ENCODE data around the gene MAP3K5.
"Not testable (repeated sequence)": the region's sequence is repeated elsewhere in the genome, so short reads cannot be mapped to it uniquely, and the experiment has no call there.

The MAP3K5 gene

DNA sequence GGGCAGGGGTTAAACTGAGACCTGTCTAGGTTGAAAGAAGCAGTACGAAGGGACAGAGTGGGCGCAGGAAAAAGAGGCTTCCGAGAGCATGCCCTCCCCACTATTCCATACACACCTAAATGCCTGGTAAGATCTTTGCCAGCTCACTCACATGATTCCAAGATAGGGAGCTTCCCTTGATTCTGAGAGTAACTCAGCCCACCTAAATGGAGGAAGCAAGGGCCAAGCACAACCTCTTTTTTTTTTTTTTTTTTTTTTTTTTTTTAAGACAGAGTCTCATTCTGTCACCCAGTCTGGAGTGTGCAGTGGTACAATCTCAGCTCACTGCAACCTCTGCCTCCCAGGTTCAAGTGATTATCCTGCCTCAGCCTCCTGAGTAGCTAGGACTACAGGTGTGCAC lies 2.8 kb downstream of the MAP3K5 start:
- H3K4me1 ChIP-seq (ENCODE audit: control insufficient read depth, insufficient read depth, low read length), result peaks cover 36% of the 10 kb centered on the region
- H3K4me3 ChIP-seq (ENCODE audit: low read length); H3K9me3 ChIP-seq (ENCODE audit: control insufficient read depth, low read length); H3K27me3 ChIP-seq (ENCODE audit: control insufficient read depth, insufficient read depth, low read length); H3K36me3 ChIP-seq (ENCODE audit: control insufficient read depth, insufficient read depth, low read length); H3K9ac ChIP-seq (ENCODE audit: low read length): not testable (repeated sequence)

DNA sequence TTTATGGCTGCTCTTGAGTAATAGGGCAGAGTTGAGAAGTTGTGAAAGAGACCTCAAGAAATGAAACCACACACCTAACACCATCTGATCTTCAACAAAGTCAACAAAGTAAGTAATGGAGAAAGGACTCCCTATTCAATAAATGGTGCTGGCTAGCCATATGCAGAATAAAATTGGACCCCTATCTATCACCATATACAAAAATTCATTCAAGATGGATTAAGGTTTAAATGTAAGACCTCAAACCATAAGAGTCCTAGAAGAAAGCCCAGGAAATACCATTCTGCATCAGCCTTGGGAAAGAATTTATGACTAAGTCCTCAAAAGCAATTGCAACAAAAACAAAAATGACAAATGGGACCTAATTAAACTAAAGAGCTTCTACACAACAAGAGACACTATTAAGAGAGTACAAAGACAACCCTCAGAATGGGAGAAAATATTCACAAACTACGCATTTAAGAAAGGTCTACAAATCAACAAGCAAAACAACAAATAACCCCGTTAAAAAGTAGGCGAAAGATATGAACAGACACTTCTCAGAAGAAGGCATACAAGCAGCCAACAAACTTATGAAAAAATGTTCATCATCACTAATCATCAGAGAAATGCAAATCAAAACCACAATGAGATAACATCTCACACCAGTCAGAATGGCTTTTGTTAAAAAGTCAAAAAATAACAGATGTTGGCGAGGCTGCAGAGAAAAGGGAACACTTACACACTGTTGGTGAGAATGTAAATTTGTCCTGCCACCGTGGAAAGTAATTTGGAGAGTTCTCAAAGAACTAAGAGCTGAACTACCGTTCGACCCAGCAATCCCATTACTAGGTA lies 4.0 kb downstream of the MAP3K5 start:
- Histone ChIP-seq H3K36me3 (ENCODE audit: control insufficient read depth, insufficient read depth, low read length) (no peaks in the 10 kb centered on the region), H3K4me1 (ENCODE audit: control insufficient read depth, insufficient read depth, low read length) (peaks cover 42% of the 10 kb centered on the region), H3K9me3 (ENCODE audit: control insufficient read depth, low read length) (no peaks in the 10 kb centered on the region), H3K9ac (ENCODE audit: low read length) (no peak overlapping the region), H3K4me3 (ENCODE audit: low read length) (no peak overlapping the region), H3K27me3 (ENCODE audit: control insufficient read depth, insufficient read depth, low read length) (no peaks in the 10 kb centered on the region)

DNA sequence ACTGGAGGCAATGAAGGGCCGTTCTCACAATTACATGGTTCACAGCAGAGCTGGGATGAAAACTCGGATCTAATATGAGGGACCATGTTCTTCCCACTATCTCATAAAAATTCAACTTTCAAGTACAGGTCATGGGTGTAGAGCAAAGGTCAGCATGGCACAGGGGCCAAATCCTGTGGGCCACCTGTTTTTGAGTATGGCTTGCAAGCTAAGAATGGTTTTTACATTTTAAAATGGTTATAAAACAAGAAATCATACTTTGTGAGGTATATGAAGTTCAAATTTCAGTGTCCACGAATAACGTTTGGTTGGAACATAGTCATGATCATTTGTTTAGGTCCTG lies 4.6 kb downstream of the MAP3K5 start:
- Histone ChIP-seq H3K27me3 (ENCODE audit: control insufficient read depth, insufficient read depth, low read length) (no peaks in the 10 kb centered on the region), H3K9ac (ENCODE audit: low read length) (no peak overlapping the region), H3K9me3 (ENCODE audit: control insufficient read depth, low read length) (no peaks in the 10 kb centered on the region), H3K4me3 (ENCODE audit: low read length) (no peak overlapping the region), H3K36me3 (ENCODE audit: control insufficient read depth, insufficient read depth, low read length) (no peaks in the 10 kb centered on the region), H3K4me1 (ENCODE audit: control insufficient read depth, insufficient read depth, low read length) (peaks cover 46% of the 10 kb centered on the region)

DNA sequence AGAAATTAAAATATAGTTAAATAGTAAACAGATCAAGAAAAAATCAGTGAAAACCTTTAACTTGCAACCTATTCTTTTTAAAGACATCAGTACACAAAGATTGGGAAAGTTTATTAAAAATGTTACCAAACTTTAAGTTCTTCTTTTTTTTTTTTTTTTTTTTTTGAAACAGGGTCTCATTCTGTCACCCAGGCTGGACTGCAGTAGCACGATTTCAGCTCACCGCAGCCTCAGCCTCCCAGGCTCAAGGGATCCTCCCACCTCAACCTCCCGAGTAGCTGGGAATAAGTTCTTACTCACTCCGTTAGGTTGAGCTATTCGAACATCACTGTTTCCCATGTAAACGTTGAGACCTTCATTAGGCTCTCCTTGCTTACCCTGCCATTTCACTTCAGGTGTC lies 5.6 kb downstream of the MAP3K5 start:
- Histone ChIP-seq H3K4me1 (ENCODE audit: control insufficient read depth, insufficient read depth, low read length) (peaks cover 54% of the 10 kb centered on the region), H3K4me3 (ENCODE audit: low read length) (no peak overlapping the region), H3K27me3 (ENCODE audit: control insufficient read depth, insufficient read depth, low read length) (no peaks in the 10 kb centered on the region), H3K9ac (ENCODE audit: low read length) (no peak overlapping the region), H3K9me3 (ENCODE audit: control insufficient read depth, low read length) (no peaks in the 10 kb centered on the region), H3K36me3 (ENCODE audit: control insufficient read depth, insufficient read depth, low read length) (no peaks in the 10 kb centered on the region)

DNA sequence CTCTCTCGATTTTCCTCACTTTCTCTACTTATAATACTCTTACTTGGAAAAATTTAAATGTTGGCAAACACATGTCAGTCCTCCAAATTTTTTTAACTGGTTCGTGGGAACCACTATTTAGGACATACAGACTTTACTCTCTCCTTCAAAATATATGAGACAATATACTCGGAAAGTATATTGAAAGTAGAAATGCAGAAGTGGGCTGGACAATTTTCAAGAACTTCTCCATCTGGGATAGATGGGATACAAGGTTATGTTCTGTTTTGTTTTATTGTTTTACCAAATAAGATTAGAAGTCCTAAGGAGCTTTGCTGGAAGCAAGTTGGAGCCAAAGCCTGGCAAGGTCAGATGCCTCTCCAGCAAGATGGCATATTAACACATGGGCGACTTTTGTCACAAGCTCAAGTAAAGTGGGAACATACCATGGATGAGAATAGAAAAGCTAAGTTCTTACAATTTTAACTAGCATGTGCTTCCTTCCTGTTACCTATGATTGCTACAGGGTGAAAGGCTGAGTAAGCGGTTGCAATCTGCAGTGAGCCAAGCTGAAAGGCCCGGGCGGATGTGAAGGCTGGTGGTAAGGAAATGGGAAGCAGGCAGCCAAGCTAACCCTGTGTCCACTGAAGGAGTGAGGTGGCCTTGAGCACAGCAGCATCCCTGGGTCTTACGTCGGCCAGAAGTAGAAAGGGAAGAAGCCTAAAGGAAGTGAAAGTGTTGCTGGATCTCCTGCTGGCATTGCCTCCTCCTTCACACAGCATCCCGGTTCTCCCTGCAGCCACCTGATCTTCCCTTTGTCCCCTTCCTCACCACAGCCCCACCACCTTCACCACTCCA lies 7.1 kb downstream of the MAP3K5 start:
- Histone ChIP-seq H3K4me1 (ENCODE audit: control insufficient read depth, insufficient read depth, low read length) (peaks cover 54% of the 10 kb centered on the region), H3K9me3 (ENCODE audit: control insufficient read depth, low read length) (no peaks in the 10 kb centered on the region), H3K27me3 (ENCODE audit: control insufficient read depth, insufficient read depth, low read length) (no peaks in the 10 kb centered on the region), H3K4me3 (ENCODE audit: low read length) (no peak overlapping the region), H3K9ac (ENCODE audit: low read length) (no peak overlapping the region), H3K36me3 (ENCODE audit: control insufficient read depth, insufficient read depth, low read length) (no peaks in the 10 kb centered on the region)

DNA sequence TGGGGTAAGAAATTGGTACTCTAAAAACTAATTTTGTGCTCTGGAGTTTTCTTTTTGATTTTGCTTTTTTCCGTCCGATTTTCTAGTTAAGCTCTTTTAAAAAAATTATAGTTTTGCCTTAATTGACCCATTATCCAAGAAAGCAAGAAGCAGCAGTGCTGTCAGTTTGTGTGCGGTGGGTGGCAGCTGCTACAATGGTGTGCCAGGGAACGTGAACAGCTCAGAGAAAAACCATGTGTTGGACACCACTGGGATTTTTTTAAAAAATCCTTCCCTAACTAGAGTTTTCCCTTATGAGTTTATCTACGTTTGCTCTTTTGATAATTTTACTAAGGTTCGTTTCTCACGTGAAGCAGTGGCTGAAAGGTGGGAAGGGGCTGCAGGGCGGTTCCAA lies 8.0 kb downstream of the MAP3K5 start:
- Histone ChIP-seq H3K9ac (ENCODE audit: low read length) (no peak overlapping the region), H3K9me3 (ENCODE audit: control insufficient read depth, low read length) (no peaks in the 10 kb centered on the region), H3K27me3 (ENCODE audit: control insufficient read depth, insufficient read depth, low read length) (no peaks in the 10 kb centered on the region), H3K4me1 (ENCODE audit: control insufficient read depth, insufficient read depth, low read length) (peaks cover 61% of the 10 kb centered on the region), H3K4me3 (ENCODE audit: low read length) (no peak overlapping the region), H3K36me3 (ENCODE audit: control insufficient read depth, insufficient read depth, low read length) (no peaks in the 10 kb centered on the region)

DNA sequence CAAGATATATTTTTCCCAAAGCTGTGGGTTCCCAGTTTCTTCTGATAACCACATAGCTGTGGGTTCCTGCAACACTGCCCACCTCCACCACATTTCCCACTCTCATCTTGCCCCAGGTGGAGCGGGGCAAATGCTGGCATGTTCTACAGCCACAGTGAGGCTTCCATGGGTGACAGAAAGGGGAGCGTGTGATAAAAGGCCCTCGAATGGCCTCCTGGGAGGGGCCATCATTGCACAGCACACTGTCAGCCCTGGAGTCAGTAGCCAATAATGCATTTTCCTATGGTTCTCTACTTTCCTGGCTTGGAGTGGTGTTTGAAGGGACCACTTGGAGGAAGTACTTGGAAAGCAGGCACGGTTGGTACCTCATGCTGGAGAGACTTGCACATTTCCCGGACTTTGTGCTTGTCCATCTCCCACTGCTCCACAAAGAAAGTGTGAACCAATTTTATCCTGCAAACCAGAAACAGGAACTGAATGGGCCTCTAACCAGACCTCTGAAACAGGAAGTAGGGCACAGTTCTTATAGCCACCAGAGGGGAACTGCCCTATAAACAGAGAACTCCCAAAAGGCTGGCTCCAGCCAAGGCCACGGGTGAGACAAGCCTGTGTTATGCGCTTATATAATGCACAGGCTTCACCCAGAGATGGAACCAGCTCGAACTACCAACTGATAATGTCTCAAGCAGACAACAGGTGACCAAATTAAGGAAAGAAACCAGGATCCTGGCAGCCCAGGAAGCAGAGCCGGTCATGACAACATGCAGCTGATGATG lies 8.6 kb downstream of the MAP3K5 start:
- no peak overlapping the region for H3K9ac ChIP-seq (ENCODE audit: low read length)
- H3K27me3 ChIP-seq (ENCODE audit: control insufficient read depth, insufficient read depth, low read length), result no peaks in the 10 kb centered on the region
- peaks cover 60% of the 10 kb centered on the region for H3K4me1 ChIP-seq (ENCODE audit: control insufficient read depth, insufficient read depth, low read length)
- no peaks in the 10 kb centered on the region for H3K9me3 ChIP-seq (ENCODE audit: control insufficient read depth, low read length)
- no peak overlapping the region for H3K4me3 ChIP-seq (ENCODE audit: low read length)
- H3K36me3 ChIP-seq (ENCODE audit: control insufficient read depth, insufficient read depth, low read length), result no peaks in the 10 kb centered on the region

DNA sequence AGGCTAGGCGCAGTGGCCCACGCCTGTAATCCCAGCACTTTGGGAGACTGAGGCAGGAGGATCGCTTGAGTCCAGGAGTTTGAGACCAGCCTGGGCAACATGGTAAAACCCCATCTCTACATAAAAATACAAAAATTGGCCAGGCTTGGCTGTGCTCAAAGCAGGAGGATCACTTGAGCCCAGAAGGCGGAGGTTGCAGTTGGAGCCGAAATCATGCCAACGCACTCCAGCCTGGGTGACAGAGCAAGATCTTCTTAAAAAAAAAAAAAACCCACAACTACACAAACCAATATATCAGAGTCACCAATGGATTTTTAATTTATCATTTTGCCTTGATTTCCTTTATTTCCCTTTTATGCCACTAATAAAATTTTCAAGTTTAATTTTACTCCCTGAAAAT lies 9.3 kb downstream of the MAP3K5 start:
- H3K4me1 ChIP-seq (ENCODE audit: control insufficient read depth, insufficient read depth, low read length), result peaks cover 54% of the 10 kb centered on the region
- no peak overlapping the region for H3K9ac ChIP-seq (ENCODE audit: low read length)
- H3K9me3 ChIP-seq (ENCODE audit: control insufficient read depth, low read length), result no peaks in the 10 kb centered on the region
- H3K4me3 ChIP-seq (ENCODE audit: low read length), result no peak overlapping the region
- no peaks in the 10 kb centered on the region for H3K36me3 ChIP-seq (ENCODE audit: control insufficient read depth, insufficient read depth, low read length)
- H3K27me3 ChIP-seq (ENCODE audit: control insufficient read depth, insufficient read depth, low read length), result no peaks in the 10 kb centered on the region

DNA sequence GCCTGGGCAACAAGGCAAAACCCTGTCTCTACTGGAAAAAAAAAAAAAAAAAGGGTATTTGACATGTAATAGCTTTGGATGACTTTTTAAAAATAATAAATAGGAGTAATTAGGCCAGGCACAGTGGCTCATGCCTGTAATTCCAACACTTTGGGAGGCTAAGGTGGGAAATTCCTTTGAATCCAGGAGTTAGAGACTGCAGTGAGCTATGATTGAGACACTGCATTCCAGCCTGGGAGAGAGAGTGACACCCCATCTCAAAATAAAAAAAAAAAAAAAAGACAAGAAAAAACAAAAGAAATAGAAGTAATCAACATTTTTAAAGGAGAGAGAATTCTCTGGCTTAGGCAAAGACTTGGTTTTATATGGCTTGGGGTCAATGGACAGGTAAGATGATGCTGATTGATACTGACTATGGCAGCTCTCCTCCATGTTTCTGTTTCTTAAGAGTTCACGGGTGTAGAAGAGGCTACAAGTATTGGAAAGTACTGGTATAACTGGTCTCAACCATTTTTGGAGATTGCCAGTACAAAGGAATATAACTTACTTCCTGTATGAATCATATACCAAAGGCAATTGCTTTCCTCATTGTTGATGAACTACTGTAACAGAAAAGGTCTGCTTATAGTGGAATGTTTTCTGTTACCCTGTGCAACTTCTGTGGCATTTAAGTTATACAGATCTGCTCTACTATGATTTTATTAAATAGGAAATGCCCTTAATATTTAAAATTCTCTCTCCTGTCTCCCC lies 10.1 kb downstream of the MAP3K5 start:
- H3K9ac ChIP-seq (ENCODE audit: low read length), result no peak overlapping the region
- H3K4me1 ChIP-seq (ENCODE audit: control insufficient read depth, insufficient read depth, low read length), result peaks cover 48% of the 10 kb centered on the region
- no peaks in the 10 kb centered on the region for H3K36me3 ChIP-seq (ENCODE audit: control insufficient read depth, insufficient read depth, low read length)
- no peaks in the 10 kb centered on the region for H3K27me3 ChIP-seq (ENCODE audit: control insufficient read depth, insufficient read depth, low read length)
- H3K4me3 ChIP-seq (ENCODE audit: low read length), result no peak overlapping the region
- no peaks in the 10 kb centered on the region for H3K9me3 ChIP-seq (ENCODE audit: control insufficient read depth, low read length)

DNA sequence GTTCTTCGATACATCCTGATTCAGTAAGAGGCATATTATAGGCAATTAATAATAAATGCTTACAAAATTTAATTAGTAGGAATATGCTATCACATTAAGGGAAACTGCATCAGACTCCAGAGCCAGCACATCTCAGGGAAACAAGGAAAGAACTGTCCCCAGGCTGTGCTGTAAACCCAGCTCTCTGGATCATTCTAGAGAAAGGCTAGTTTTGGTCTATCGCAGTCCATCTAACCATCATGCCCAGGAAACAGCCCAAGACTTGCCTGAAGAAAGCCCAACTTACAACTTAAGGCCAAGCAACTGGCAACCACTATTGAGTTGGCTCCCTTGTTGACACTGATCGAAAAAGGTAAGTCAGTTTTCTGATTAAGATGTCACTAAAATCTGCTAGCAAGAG lies 11.3 kb downstream of the MAP3K5 start:
- H3K9me3 ChIP-seq (ENCODE audit: control insufficient read depth, low read length), result no peaks in the 10 kb centered on the region
- peaks cover 48% of the 10 kb centered on the region for H3K4me1 ChIP-seq (ENCODE audit: control insufficient read depth, insufficient read depth, low read length)
- no peak overlapping the region for H3K9ac ChIP-seq (ENCODE audit: low read length)
- no peaks in the 10 kb centered on the region for H3K27me3 ChIP-seq (ENCODE audit: control insufficient read depth, insufficient read depth, low read length)
- H3K36me3 ChIP-seq (ENCODE audit: control insufficient read depth, insufficient read depth, low read length), result no peaks in the 10 kb centered on the region
- H3K4me3 ChIP-seq (ENCODE audit: low read length), result no peak overlapping the region

DNA sequence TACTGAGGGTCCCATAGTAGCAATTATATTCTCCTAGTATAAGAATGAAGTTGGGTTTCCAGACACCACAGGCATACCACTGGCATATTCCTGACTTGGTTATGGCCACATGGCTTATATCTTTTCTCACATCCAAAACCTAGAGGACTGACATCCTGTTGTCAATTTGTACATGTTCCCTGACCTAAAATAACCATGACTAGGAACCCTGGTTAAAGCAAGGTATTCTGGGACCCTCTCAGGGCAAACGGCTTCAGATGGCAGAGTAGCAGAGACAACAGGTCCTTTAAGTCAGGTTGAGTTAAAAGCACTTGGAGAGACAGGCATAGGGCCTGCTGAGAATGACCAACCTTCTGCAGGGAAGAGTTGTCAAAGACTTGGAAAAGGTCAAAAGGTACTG lies 12.6 kb downstream of the MAP3K5 start:
- H3K9ac ChIP-seq (ENCODE audit: low read length), result no peak overlapping the region
- H3K36me3 ChIP-seq (ENCODE audit: control insufficient read depth, insufficient read depth, low read length), result no peaks in the 10 kb centered on the region
- H3K27me3 ChIP-seq (ENCODE audit: control insufficient read depth, insufficient read depth, low read length), result no peaks in the 10 kb centered on the region
- H3K4me1 ChIP-seq (ENCODE audit: control insufficient read depth, insufficient read depth, low read length), result peaks cover 36% of the 10 kb centered on the region
- H3K4me3 ChIP-seq (ENCODE audit: low read length), result no peak overlapping the region
- no peaks in the 10 kb centered on the region for H3K9me3 ChIP-seq (ENCODE audit: control insufficient read depth, low read length)

All from mucosa of stomach (tissue), 1 donor.